HepG2 (cell line): ENCODE measurements around the gene MYCBPAP. TPM values are rescaled to one million over a fixed set of nuclear protein-coding genes. Genes with fewer than 3 reads are reported as not detected.

Source experiments
- ATAC-seq: fragments of 200-7000 bp; cut with Tn5 transposase; 3 replicates; pipeline ENCODE4 v1.9.1; 2020; ENCODE audit warnings: mild to moderate bottlenecking, moderate library complexity
- BruUV-seq: library from RNA; stranded (reverse); fragments of 400-500 nt; replicated peaks from 2 replicates; lab custom pipeline; 2021; lab: Mats Ljungman, UMichigan
- CTCF ChIA-PET: fragments of 300-600 bp; formaldehyde crosslinking; extraction: SDS; loops from one replicate; lab custom pipeline; 2021; ENCODE audit warnings: low total read pairs, inconsistent platforms, low intra/inter-chr PET ratio; lab: Yijun Ruan, JAX
- POLR2A ChIA-PET: fragments of 350-600 bp; sonication (Branson Sonifier 250); formaldehyde crosslinking; loops from one replicate; lab custom pipeline; 2020; ENCODE audit warnings: antibody characterized with exemption, inconsistent platforms; lab: Yijun Ruan, JAX
- DNase-seq: peaks from one replicate; pipeline ENCODE4 v3.0.0-alpha.2; 2015; ENCODE audit warnings: low spot score
- FAIRE-seq: peaks from 3 replicates; lab custom pipeline; 2011; peaks lifted over from hg19 to GRCh38; lab: Jason Lieb, UNC
- H2AFZ ChIP-seq: one replicate; pipeline ENCODE4 v1.6.1; 2011; ENCODE audit warnings: low read length, inconsistent platforms
- H3K27ac ChIP-seq: fragments of 300-600 bp; 3 replicates; pipeline ENCODE4 v1.8.0; 2011; ENCODE audit warnings: mixed run types, mild to moderate bottlenecking, mixed read lengths, low read length, inconsistent platforms; ENCODE audit not compliant: insufficient read depth; ENCODE audit errors: extremely low read length
- H3K27me3 ChIP-seq, 2 experiments: fragments of 200-600 bp in 1 of 2; 2 replicates in 1 of 2; 3 replicates in 1 of 2; pipeline versions ENCODE4 v1.6.0 to v1.8.0; 2011; ENCODE audit warnings: low read length in 2 of 2, mild to moderate bottlenecking in 2 of 2, moderate library complexity in 2 of 2, inconsistent platforms in 1 of 2; ENCODE audit not compliant: insufficient read depth in 2 of 2, control insufficient read depth in 1 of 2
- H3K36me3 ChIP-seq, 2 experiments: fragments of 200-600 bp in 1 of 2; replicated peaks in 1 of 2; 2 replicates in 1 of 2; 3 replicates in 1 of 2; pipeline versions ENCODE4 v1.5.1 to v1.8.0; 2011; ENCODE audit warnings: low read length in 2 of 2, inconsistent platforms in 1 of 2; ENCODE audit not compliant: insufficient read depth in 2 of 2, control insufficient read depth in 1 of 2
- H3K4me1 ChIP-seq: 2 replicates; pipeline ENCODE4 v1.5.1; 2012; ENCODE audit warnings: low read length, inconsistent platforms; ENCODE audit not compliant: insufficient read depth
- H3K4me2 ChIP-seq: 2 replicates; pipeline ENCODE4 v1.6.0; 2011; ENCODE audit warnings: low read depth, low read length, inconsistent platforms
- H3K4me3 ChIP-seq, 3 experiments: fragments of 200-600 bp in 1 of 3; sonication (generic), shearing (Covaris generic) in 1 of 3; replicated peaks in 1 of 3; 2 replicates each; pipeline ENCODE4 v1.5.1; 2011 to 2016; ENCODE audit warnings: low read length in 3 of 3, inconsistent platforms in 2 of 3, low read depth in 2 of 3, mild to moderate bottlenecking in 2 of 3, control low read depth in 1 of 3, mixed read lengths in 1 of 3; ENCODE audit not compliant: insufficient read depth in 1 of 3
- H3K79me2 ChIP-seq: one replicate; pipeline ENCODE4 v1.6.1; 2011; ENCODE audit warnings: low read length, inconsistent platforms; ENCODE audit not compliant: insufficient read depth
- H3K9ac ChIP-seq: 2 replicates; pipeline ENCODE4 v1.6.0; 2011; ENCODE audit warnings: mild to moderate bottlenecking, low read depth, low read length, inconsistent platforms; ENCODE audit not compliant: insufficient read depth
- H3K9me3 ChIP-seq: 2 replicates; pipeline ENCODE4 v1.5.1; 2012; ENCODE audit warnings: mild to moderate bottlenecking, low read length
- H4K20me1 ChIP-seq: 2 replicates; pipeline ENCODE4 v1.6.0; 2011; ENCODE audit warnings: inconsistent platforms, mild to moderate bottlenecking, low read length, moderate library complexity; ENCODE audit not compliant: insufficient read depth
- AGO2 ChIP-seq: fragments of 200-400 bp; formaldehyde crosslinking; optimal IDR thresholded peaks from 2 replicates; pipeline ENCODE3; 2017; ENCODE audit warnings: mild to moderate bottlenecking, low read depth, low read length, moderate library complexity
- GZF1 ChIP-seq: sonication (generic); formaldehyde crosslinking; IDR thresholded peaks from 2 replicates; pipeline ENCODE4 v1.5.1; 2020; ENCODE audit warnings: mild to moderate bottlenecking, missing genetic modification reagents
- NFIB ChIP-seq: sonication (generic); formaldehyde crosslinking; IDR thresholded peaks from 2 replicates; pipeline ENCODE4 v1.9.0; 2021; ENCODE audit warnings: missing genetic modification reagents, mild to moderate bottlenecking, borderline replicate concordance
- ZBTB38 ChIP-seq: sonication (generic); formaldehyde crosslinking; IDR thresholded peaks from 2 replicates; pipeline ENCODE4 v1.5.1; 2020; ENCODE audit warnings: mild to moderate bottlenecking, missing genetic modification reagents
- ZFP82 ChIP-seq: sonication (generic); formaldehyde crosslinking; IDR thresholded peaks from 2 replicates; pipeline ENCODE4 v1.5.1; 2020; ENCODE audit warnings: mild to moderate bottlenecking, missing genetic modification reagents, borderline replicate concordance
- ZFP90 ChIP-seq: sonication (generic); formaldehyde crosslinking; IDR thresholded peaks from 2 replicates; pipeline ENCODE4 v1.8.0; 2022; ENCODE audit warnings: missing genetic modification reagents, mild to moderate bottlenecking, inconsistent platforms, borderline replicate concordance
- ZNF629 ChIP-seq: sonication (generic); formaldehyde crosslinking; conservative IDR thresholded peaks from 2 replicates; pipeline ENCODE4 v1.5.0; 2020; ENCODE audit warnings: missing genetic modification reagents
- WGBS: methylation state at CpG from one replicate; pipeline ENCODE4 v1.1.6; 2017; ENCODE audit warnings: low lambda C conversion rate; 5-methylcytosine and 5-hydroxymethylcytosine counted together
- in situ Hi-C: cut with HindIII; loops from 2 replicates; pipeline ENCODE4 v1.10.0; 2017; ENCODE audit warnings: low pct_unique_long_range_greater_than_20kb; ENCODE audit not compliant: extremely low pct_ligation_motif_present
- intact Hi-C: fragments of 100-400 bp; cut with micrococcal nuclease; formaldehyde crosslinking; loops from one replicate; pipeline ENCODE4 v1.10.0; 2022; ENCODE audit not compliant: unreplicated experiment
- polyA plus RNA-seq, 8 experiments: library from polyadenylated mRNA; depleted of rRNA in 3 of 8; stranded (reverse) in 7 of 8; unstranded in 1 of 8; fragments of >200 nt; fragmentation: Illumina TruSeq in 4 of 8; extraction: Trizol in 4 of 8; gene quantifications; 2 replicates each; pipeline versions ENCODE4 v1.2.1 to v1.2.3, GENCODE V29; 2011 to 2016; ENCODE audit warnings: low read depth in 4 of 8, missing spikeins in 1 of 8, mixed read lengths in 1 of 8; ENCODE audit not compliant: insufficient read depth in 1 of 8
- total RNA-seq, 5 experiments: library from RNA; depleted of rRNA; stranded (reverse); fragments of >200 nt; fragmentation: Illumina TruSeq; extraction: Trizol; gene quantifications; 2 replicates each; pipeline ENCODE4 v1.2.3, GENCODE V29; 2016; ENCODE audit warnings: low read depth in 1 of 5
- TF ChIP-seq, protein P1 (sequence below): sonication (generic); formaldehyde crosslinking; IDR thresholded peaks from 2 replicates; pipeline ENCODE4 v1.4.0; 2020; ENCODE audit warnings: missing genetic modification reagents

The MYCBPAP gene
- total and polyA plus RNA-seq, 2 of the 13 experiments (the other 11 are each of a cell fraction or from before 2014, with no cell fraction given), result 0.22 to 0.24 TPM

- CTCF ChIA-PET, result no interaction called here
- no peak overlapping the region for H3K9ac ChIP-seq
- BruUV-seq, result no TSS peak
- H3K9me3 ChIP-seq, result no peaks in the 10 kb centered on the region
- no peaks in the 10 kb centered on the region for H3K36me3 ChIP-seq
- no peak for DNase-seq
- H3K79me2 ChIP-seq, result no peaks in the 10 kb centered on the region
- POLR2A ChIA-PET, result interaction anchor here (1.6 kb wide), 1 partner anchor 51 kb away, joined by 6 read pairs; no protein-coding TSS in a partner anchor
- TF ChIP-seq ZBTB38 (CRISPR knock-in tag) (0 out of 2 replicates have a peak, but pooled peaks have one; percentile 24), AGO2 (peak; percentile 22), GZF1 (no peak), ZFP82 (CRISPR knock-in tag) (no peak), ZNF629 (CRISPR knock-in tag) (peak; percentile 79), NFIB (0 out of 2 replicates have a peak, but pooled peaks have one; percentile 45), ZFP90 (CRISPR knock-in tag) (no peak)
- TF ChIP-seq, protein P1, sequence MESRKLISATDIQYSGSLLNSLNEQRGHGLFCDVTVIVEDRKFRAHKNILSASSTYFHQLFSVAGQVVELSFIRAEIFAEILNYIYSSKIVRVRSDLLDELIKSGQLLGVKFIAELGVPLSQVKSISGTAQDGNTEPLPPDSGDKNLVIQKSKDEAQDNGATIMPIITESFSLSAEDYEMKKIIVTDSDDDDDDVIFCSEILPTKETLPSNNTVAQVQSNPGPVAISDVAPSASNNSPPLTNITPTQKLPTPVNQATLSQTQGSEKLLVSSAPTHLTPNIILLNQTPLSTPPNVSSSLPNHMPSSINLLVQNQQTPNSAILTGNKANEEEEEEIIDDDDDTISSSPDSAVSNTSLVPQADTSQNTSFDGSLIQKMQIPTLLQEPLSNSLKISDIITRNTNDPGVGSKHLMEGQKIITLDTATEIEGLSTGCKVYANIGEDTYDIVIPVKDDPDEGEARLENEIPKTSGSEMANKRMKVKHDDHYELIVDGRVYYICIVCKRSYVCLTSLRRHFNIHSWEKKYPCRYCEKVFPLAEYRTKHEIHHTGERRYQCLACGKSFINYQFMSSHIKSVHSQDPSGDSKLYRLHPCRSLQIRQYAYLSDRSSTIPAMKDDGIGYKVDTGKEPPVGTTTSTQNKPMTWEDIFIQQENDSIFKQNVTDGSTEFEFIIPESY, result peak; percentile 28; the same call in 1 of the 2 replicates
- peak; percentile 48 for FAIRE-seq
- H3K27ac ChIP-seq, result no peak overlapping the region
- H3K4me3 ChIP-seq, result no peak overlapping the region
- ATAC-seq, result no peak
- intact Hi-C loops (no loop called here), in situ Hi-C loops (no loop called here)
- 97% methylated on average over 38 of the region's 45 CpGs for WGBS
- H3K4me2 ChIP-seq, result no peak overlapping the region
- peaks cover 77% of the 10 kb centered on the region for H3K4me1 ChIP-seq
- no peaks in the 10 kb centered on the region for H4K20me1 ChIP-seq
- no peak overlapping the region for H2AFZ ChIP-seq
- peaks cover 5 to 18% of the 10 kb centered on the region in 2 experiments; a peak in 4 of 5 replicates for H3K27me3 ChIP-seq
Measured at GRCh38 chr17:50536683-50537646, 28.7 kb downstream of the MYCBPAP start.
